Stimulated activated CD4-positive, alpha-beta T cell treated with anti-CD3 and anti-CD28 coated beads, TNF-alpha, amount 100 ng/mL, for 48 hours (primary cell): ENCODE measurements around the gene C17orf67.
"Not testable (repeated sequence)": the region's sequence is repeated elsewhere in the genome, so short reads cannot be mapped to it uniquely, and the experiment has no call there.

Experiments used
- DNase-seq, 3 donors: peaks; one replicate each; pipeline ENCODE4 v3.0.0-alpha.2; 2020; ENCODE audit warnings: low read depth in 3 of 3

C17orf67 gene

DNA sequence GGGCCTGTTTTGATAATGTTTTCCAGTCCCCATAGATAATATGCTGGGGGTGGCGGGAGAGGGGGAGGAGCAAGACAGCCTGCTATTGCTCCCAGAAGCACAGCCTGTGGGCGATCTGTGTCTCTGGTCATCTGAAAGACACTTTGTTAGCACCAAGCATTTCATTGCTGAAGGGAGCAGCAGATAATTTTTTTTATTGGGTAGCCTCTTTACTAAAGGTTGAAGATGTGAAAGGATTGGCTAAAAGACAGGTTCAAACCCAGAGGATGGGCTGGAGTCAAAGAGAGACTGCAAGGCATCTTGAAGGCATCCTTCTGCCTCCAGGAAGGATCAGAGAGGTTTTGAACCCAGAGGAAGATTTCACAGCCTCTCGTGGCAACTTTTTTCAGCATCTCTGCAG, 60.6 kb downstream of the C17orf67 start:
- DNase-seq = no peak

DNA sequence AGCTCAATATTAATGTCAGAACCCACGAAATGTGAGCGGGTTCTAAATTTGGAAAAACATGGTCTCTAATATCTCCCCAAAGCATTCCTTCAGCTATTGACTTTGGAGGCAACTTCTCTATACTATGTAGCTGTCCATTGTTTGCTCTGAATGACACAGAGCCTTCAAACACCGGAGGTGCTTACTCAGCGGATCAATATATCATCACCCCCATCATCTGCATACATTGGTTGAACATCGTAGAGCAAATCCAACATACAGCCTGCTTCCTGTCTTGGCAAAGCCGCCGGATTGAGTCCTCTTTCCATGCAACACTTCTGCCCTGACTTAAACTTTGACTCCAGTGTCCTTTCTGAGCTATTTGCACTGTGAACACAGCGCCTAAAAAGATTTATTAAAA, 61.3 kb downstream of the C17orf67 start:
- DNase-seq = no peak

DNA sequence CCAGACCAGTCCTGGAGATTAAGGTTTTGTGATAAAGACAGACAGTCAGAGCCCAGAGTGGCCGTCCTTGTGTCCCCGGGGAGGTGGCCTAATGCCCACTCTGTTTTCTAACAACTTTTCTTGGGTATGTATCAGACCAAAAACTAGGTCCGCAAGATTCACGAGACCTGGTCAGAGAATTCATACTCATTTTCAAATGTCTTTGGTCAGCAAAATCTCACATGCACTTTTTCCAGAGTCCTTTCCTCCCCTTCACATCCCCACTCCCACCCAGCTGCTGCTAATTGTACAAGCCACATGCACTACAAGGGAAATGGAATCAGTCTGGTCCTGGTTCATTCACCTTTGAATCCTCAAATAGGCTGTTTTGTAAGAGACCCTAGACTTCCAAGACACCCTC, 61.7 kb downstream of the C17orf67 start:
- DNase-seq = no peak

DNA sequence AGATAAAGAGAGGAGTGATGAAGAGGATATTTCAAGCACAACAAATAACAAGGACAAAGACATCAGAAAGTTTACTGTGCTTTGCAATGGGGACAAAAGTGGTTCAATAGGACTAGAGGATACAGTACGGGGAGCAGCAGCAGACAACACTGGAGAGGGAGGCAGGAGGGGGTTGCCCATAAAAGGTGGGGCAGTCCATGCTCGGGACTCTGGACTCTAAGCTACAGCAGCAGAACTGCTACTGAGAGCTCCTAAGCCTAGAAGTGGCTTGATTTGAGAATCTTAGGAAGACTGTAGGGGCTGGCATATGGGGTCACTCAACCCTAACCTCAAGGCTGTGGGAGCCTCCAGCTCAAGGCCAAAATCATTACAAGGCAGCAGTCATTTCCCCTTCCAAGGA, 62.2 kb downstream of the C17orf67 start:
- no peak for DNase-seq

DNA sequence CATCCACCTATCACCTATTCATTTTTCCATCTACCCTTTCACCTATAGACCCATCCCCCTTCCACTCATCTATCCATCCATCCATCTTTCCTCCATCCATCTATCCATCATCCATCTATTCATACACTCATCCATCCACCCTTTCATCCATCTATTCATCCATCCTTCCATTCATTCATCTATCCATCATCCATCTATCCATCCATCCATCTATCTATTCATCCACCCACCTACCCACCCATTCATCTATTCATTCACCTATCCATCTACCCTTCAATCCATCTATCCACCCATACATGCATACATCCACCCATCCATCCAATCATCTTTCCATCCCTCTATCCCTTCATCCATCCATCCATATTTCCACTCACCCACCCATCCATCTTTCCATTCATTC, 63.3 kb downstream of the C17orf67 start:
- no peak for DNase-seq

DNA sequence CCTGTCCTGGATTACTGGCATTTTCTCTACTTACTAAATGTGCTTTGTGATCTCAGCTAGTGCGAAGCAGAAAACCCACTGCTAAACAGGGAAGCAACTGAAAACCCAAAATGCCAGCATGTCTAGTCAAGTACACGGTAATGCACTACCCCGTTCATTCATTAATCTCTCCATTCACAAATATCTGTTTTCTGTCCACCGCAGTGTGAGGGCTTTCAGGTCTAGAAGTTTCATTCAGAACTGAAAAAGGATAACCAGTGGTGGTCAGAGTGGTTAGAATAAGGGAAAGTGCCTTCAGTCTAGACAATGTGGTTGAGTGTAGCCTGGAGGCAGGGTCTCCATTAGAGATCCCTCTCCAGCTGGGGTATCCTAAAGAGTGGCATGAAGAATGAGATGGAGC, 68.3 kb downstream of the C17orf67 start:
- no peak for DNase-seq

DNA sequence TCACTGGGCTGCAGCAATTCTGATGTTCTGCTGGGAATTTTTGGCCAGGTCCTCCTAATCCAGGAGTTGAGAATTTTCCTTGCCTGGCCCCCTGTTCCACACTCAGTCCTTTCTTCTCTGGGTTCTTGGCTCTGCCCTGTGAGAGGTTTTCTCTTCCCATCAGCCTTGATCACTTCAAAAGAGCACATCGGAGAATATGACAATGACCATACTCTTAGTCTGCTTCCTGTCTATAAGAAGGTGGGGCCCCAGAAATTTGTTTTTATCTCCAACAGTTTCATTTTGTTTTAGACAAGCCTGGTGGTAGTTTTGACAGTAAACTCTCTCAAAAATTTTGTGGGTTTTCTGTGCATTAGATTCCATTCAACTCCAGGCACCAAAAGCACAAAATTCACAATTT, 70.7 kb downstream of the C17orf67 start:
- DNase-seq = no peak

DNA sequence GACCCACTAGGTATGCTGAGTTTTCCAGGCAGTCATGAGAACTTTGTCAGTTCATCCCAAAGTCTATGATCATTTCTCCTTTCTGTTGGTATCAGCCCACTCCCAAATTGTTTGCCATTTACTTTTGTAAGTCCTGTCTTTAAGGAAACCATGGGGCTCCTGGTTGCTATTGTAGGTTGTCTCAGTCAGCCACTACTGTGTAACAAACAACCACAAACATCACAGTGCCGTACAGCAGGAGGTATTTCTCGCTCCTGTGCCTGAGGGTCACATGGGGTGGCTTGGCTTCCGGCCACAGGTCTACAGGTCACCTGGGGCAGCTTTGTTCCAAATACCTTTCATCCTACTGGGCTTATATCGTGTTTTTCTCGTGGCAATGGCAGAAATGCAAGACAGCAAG, 71.6 kb downstream of the C17orf67 start:
- no peak for DNase-seq

DNA sequence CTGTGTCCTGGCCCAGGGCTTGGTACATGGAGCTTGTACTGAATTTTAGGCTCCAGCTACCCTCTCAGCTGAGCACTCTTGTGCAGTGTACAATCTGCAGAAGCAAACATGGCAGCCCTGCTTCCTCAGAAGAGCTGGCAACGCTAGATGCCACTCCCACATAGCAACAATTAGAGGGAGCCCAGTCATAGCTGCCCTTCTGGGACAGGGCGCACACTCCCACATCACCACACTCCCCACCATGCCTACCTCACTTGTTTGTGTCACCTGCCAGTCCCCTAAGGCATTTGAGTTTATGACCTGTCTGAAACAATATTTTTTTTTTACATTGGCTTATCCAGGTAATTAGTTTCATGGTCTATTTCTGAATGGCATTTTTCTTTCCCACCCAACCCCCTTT, 72.3 kb downstream of the C17orf67 start:
- DNase-seq = no peak

DNA sequence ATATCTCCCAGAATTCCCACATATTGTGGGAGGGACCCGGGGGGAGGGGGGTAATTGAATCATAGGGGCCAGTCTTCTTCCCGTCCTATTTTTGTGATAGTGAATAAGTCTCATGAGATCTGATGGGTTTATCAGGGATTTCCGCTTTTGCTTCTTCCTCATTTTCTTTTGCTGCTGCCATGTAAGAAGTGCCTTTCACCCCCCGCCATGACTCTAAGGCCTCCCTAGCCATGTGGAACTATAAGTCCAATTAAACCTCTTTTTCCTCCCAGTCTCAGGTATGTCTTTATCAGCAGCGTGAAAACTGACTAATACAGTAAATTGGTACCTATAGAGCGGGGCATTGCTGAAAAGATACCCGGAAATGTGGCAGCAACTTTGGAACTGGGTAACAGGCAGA, 76.1 kb downstream of the C17orf67 start:
- not testable (repeated sequence) for DNase-seq

DNA sequence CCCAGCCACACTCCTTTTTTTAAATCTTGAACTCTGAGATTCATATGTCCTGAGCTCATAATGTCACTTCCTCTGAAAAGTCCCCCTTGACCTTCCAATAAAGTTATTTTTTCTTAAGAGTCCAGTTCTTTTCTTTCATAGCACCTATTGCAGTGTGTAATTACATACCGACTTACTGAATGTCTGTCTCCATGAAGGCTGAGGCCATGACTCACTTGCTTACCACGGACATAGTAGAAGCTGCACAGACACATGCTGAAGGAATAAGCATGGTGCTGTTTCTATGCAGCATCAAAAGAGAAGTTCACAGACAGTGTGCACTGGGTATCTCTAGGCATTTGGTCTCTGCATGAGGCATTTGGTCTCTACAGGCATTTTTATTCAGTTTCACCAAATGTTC, 77.2 kb downstream of the C17orf67 start:
- DNase-seq = no peak

DNA sequence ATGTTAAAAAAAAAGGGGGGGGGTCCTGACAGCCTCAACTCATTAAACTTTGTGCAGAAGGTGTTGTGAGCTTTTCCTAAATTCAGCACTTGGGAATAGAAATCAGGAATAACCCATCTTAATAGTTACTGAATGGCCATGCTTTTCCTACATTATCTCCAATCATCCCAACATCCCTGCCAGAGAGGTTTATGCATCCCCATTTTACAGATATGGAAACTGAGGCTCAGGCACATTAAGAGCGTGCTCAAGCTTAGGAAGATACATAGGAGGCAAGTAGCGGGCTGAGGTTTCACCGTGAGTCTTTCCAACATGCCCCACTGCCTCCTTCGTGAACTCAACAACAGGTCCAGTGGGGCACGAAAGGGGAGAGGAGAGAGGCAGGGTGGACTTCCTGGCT, 78.4 kb downstream of the C17orf67 start:
- no peak for DNase-seq

DNA sequence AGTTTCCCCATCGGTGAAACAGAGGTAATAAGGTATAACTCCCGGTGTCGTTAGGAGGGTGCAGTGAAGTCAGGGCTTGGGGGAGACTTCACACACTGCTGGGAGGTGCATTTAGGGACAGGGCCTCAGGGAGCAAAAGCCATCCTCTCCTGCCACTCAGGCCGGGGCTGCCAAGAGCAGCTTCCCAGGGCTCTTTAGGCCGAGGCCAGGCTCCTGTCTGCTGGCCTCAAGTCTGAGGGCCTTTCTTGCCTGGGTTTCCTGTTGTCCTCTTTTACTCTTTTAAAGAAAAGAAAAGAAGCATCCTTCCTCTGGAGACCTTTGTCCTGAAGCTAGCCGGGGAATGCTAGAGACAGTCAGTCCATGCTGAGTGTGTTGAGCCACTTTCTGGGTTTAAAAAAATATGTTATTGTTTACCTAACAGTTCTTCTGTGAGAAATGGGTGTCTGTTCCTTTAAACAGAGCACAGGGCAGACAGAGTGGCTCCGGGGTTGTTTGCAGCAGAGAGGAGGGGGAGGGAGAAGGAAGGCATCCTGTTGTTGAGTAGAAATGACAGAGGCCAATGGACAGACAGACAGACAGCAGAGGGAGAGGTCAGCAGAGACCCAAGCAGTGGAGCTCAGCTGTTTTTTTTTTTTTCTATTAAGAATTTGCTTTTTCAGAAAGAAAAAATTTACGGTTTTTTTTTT, 79.1 kb downstream of the C17orf67 start:
- no peak for DNase-seq

DNA sequence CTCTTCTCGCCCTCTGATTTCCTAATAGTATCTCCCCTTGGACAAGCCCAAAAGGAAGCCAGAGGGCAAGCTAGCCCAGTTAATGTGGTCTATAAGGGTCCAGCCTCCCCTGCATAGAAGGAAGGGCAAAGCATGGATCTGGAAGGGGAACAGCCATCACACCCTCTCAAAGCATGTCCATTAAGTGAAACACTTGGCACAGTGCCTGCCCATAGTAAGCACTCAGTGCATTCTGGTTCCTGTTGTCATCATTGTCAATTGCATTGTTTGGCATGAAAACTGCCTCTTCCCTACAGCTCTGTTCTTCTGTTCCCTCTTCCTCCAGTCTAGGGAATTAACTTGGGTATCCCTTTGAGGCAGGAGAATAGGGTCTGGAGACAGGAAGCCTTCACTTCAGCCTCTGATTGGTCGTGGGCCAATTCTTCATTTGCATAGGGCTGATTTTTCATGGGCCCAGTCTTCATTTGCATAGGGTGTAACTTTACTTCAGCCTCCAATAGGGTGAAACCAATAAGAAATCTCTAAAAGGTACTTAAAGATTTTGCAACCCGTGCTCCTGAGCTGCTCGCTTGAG, 81.4 kb downstream of the C17orf67 start:
- DNase-seq = no peak

DNA sequence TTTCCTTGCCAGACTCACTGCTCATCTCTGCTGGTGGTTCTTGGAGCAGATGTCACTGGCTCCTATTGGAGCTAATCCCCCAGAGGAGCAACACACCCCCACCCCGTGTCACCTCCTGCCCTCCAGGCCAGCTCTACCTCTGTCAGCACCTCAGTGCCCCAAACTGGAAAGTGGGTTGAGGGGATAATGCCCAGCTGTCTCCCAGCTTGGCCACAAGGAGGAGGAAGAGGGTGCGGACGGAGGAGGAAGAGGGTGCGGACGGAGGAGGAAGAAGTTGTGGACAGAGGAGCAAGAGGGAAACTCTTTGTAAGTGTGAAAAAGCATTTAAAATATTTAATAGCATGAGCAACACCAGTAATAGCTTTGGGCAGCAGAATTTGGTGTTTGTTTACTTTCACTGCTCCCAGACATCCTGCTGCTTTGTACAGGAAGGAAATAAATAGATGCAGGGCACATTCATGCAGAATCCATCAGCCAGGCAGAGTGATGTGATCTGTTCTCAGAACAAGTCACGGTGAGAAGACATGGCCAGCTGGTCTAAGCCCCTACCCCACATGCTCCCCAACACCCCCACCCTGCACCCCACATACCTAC, 82.5 kb downstream of the C17orf67 start:
- no peak for DNase-seq

DNA sequence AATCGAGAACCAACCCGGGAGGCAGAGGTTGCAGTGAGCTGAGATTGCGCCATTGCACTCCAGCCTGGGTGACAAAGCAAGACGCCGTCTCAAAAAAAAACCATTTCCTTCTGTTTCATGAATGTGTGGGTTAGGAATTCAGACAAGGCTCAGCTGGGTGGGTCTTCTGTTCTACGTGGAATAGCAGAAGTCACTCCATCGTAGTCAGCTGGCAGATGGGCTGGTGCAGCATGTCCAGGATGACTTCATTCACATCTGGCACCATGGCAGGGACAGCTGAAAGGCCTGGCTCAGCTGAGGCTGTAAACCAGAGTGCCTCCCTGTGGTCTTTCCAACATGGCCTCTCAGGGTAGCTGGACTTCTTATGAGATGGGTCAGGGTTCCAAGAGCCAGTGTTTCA, 89.0 kb downstream of the C17orf67 start:
- no peak for DNase-seq

DNA sequence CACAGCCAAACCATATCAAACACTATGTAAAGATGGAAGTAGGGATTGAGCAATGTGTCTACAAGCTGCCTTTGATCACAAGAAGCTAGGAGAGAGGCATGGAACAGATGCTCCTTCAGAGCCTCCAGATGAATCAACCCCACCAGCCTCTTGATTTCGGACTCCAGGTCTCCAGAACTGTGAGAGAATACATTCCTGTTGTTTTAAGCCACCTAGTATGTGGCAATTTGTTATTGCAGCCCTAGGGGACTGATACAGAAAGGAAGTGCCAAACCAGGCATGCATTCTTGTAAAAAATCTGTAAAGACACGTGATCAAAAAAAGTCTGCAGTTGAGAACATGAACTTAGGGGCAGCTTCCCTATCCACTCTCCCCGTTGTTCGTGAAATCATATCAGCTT, 91.1 kb downstream of the C17orf67 start:
- no peak for DNase-seq
